ENCODE results near the gene HAAO.

Gene HAAO

DNA sequence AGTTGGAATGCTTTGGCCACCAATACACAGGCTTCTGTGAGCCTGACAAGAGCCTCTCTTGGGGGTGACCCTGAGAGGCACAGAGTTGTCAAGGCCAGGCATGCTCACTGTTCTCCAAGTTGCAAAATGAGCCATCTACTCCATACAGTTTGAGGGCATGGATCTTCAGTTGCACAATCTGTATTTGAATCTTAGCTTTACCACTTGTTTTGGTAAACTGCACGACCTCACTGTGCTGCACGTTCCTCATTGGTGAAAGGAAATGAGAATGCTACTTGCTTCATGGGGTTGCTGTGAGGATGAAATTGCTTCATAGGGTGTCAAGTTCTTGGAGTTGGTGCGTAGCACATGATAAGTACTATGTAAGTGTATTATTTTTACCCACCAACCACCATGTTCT, 12.0 kb upstream of the HAAO start:
- Histone ChIP-seq H3K9me3 (ENCODE audit: control insufficient read depth in 1 of 2, low read length in 2 of 2) (no peaks in the 10 kb centered on the region), H3K4me3 (ENCODE audit: low read depth in 1 of 2, low read length in 2 of 2) (no peak overlapping the region), H3K9ac (ENCODE audit: low read depth in 1 of 2, low read length in 2 of 2) (no peak overlapping the region), H3K36me3 (ENCODE audit: control insufficient read depth in 1 of 2, insufficient read depth in 2 of 2, low read length in 2 of 2) (no peaks in the 10 kb centered on the region), H3K4me1 (ENCODE audit: control insufficient read depth in 1 of 2, insufficient read depth in 2 of 2, low read length in 2 of 2) (peaks cover 6 to 14% of the 10 kb centered on the region in 2 donors), H3K27ac (ENCODE audit: low read depth, low read length) (no peak overlapping the region), H3K27me3 (ENCODE audit: control insufficient read depth in 1 of 2, insufficient read depth in 2 of 2, low read length in 2 of 2) (peaks cover 0 to 3% of the 10 kb centered on the region in 2 donors)

DNA sequence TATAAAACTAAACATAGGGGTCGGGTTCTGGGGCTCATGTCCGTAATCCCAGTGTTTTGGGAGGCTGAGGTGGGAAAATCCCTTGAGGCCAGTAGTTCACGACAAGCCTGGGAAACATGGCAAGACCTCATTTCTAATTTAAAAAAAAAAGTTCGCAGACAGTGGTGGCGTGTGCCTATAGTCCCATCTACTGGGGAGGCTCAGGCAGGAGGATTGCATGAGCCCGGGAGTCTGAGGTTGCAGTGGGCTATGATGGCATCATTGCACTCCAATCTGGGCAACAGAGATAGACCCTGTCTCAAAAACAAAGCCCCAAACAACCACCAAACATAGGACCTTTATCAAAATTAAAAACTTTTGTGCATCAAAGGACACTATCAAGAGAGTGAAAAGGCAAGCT, 9.8 kb upstream of the HAAO start:
- peaks cover 0 to 3% of the 10 kb centered on the region in 2 donors for H3K27me3 ChIP-seq (ENCODE audit: control insufficient read depth in 1 of 2, insufficient read depth in 2 of 2, low read length in 2 of 2)
- H3K4me1 ChIP-seq (ENCODE audit: control insufficient read depth in 1 of 2, insufficient read depth in 2 of 2, low read length in 2 of 2), result peaks cover 0 to 10% of the 10 kb centered on the region in 2 donors
- no peaks in the 10 kb centered on the region for H3K9me3 ChIP-seq (ENCODE audit: control insufficient read depth in 1 of 2, low read length in 2 of 2)
- H3K36me3 ChIP-seq (ENCODE audit: control insufficient read depth in 1 of 2, insufficient read depth in 2 of 2, low read length in 2 of 2), result peaks cover 0 to 2% of the 10 kb centered on the region in 2 donors
- H3K9ac ChIP-seq (ENCODE audit: low read depth in 1 of 2, low read length in 2 of 2), result no peak overlapping the region
- no peak overlapping the region for H3K27ac ChIP-seq (ENCODE audit: low read depth, low read length)
- no peak overlapping the region for H3K4me3 ChIP-seq (ENCODE audit: low read depth in 1 of 2, low read length in 2 of 2)

DNA sequence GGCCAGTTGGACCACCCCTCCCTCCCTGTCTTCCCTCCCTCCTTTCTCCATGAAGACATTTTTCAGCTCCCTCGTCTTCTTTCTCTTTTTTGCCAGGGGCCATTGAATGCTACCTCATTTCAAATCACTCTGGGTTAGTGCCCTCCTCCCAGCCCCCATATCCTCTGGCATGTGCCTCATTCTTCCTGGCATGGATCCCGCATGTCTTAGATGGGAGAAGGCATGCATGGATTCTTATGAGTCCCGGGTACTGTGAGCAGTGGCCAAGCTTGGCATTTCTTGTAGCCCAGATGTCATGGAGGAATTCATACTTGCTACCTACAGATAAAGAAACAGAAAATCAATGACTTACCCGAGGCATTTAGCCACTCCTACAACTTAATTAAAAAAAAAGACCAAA, 9.0 kb upstream of the HAAO start:
- Histone ChIP-seq H3K9ac (ENCODE audit: low read depth in 1 of 2, low read length in 2 of 2) (no peak overlapping the region), H3K27me3 (ENCODE audit: control insufficient read depth in 1 of 2, insufficient read depth in 2 of 2, low read length in 2 of 2) (peaks cover 0 to 3% of the 10 kb centered on the region in 2 donors), H3K9me3 (ENCODE audit: control insufficient read depth in 1 of 2, low read length in 2 of 2) (no peaks in the 10 kb centered on the region), H3K36me3 (ENCODE audit: control insufficient read depth in 1 of 2, insufficient read depth in 2 of 2, low read length in 2 of 2) (peaks cover 0 to 3% of the 10 kb centered on the region in 2 donors), H3K4me3 (ENCODE audit: low read depth in 1 of 2, low read length in 2 of 2) (no peak overlapping the region), H3K27ac (ENCODE audit: low read depth, low read length) (no peak overlapping the region), H3K4me1 (ENCODE audit: control insufficient read depth in 1 of 2, insufficient read depth in 2 of 2, low read length in 2 of 2) (peaks cover 0 to 11% of the 10 kb centered on the region in 2 donors)

DNA sequence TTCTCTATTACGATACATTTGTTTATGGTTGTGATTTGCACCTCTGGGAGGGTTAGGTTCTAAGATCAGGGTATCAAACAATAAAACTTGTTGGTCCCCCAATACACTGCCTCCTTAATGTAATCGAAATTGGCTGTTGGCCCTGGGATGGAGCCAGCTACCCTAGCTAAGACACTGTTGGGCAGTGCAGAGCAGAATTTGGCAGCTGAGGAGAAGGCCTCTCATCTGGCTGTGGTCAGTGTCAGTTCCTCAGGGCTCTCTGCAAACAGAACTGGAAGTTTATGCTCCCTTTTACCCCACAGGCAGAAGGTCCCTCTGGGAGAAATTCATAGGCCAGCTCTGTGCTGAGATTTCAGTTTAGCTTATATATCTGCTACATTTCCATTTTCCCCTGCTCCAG, 8.6 kb upstream of the HAAO start:
- H3K27ac ChIP-seq (ENCODE audit: low read depth, low read length), result no peak overlapping the region
- H3K4me3 ChIP-seq (ENCODE audit: low read depth in 1 of 2, low read length in 2 of 2), result no peak overlapping the region
- no peak overlapping the region for H3K9ac ChIP-seq (ENCODE audit: low read depth in 1 of 2, low read length in 2 of 2)
- H3K4me1 ChIP-seq (ENCODE audit: control insufficient read depth in 1 of 2, insufficient read depth in 2 of 2, low read length in 2 of 2), result peaks cover under 1 to 11% of the 10 kb centered on the region in 2 donors
- H3K9me3 ChIP-seq (ENCODE audit: control insufficient read depth in 1 of 2, low read length in 2 of 2), result no peaks in the 10 kb centered on the region
- peaks cover 0 to 3% of the 10 kb centered on the region in 2 donors for H3K36me3 ChIP-seq (ENCODE audit: control insufficient read depth in 1 of 2, insufficient read depth in 2 of 2, low read length in 2 of 2)
- peaks cover 0 to 3% of the 10 kb centered on the region in 2 donors for H3K27me3 ChIP-seq (ENCODE audit: control insufficient read depth in 1 of 2, insufficient read depth in 2 of 2, low read length in 2 of 2)

DNA sequence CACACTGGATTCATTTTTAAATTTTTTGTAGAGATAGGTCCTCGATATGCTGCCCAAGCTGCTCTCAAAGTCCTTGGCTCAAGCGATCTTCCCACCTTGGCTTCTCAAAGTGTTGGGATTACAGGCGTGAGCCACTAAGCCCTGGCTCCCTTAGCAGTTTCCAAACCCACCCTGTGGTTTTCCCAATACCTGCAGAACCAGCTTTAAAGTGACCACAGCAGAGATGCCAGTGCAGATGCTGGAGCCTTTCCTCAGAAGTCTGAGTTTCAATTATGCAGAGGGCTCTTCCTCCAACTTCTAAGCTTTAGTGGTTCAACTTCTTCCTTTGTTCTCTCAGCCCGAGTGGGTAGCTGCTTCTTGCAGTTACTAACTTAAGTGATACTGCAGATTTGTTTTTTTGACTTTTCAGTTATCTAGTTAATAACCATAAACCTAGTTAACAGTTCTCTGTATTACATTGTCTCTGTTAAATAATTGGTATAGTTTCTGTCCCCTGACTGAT, 8.1 kb upstream of the HAAO start:
- Histone ChIP-seq H3K36me3 (ENCODE audit: control insufficient read depth in 1 of 2, insufficient read depth in 2 of 2, low read length in 2 of 2) (peaks cover 0 to 3% of the 10 kb centered on the region in 2 donors), H3K27ac (ENCODE audit: low read depth, low read length) (no peak overlapping the region), H3K27me3 (ENCODE audit: control insufficient read depth in 1 of 2, insufficient read depth in 2 of 2, low read length in 2 of 2) (peaks cover 0 to 2% of the 10 kb centered on the region in 2 donors), H3K4me3 (ENCODE audit: low read depth in 1 of 2, low read length in 2 of 2) (no peak overlapping the region), H3K9ac (ENCODE audit: low read depth in 1 of 2, low read length in 2 of 2) (no peak overlapping the region), H3K9me3 (ENCODE audit: control insufficient read depth in 1 of 2, low read length in 2 of 2) (no peaks in the 10 kb centered on the region), H3K4me1 (ENCODE audit: control insufficient read depth in 1 of 2, insufficient read depth in 2 of 2, low read length in 2 of 2) (peaks cover 3 to 15% of the 10 kb centered on the region in 2 donors)

DNA sequence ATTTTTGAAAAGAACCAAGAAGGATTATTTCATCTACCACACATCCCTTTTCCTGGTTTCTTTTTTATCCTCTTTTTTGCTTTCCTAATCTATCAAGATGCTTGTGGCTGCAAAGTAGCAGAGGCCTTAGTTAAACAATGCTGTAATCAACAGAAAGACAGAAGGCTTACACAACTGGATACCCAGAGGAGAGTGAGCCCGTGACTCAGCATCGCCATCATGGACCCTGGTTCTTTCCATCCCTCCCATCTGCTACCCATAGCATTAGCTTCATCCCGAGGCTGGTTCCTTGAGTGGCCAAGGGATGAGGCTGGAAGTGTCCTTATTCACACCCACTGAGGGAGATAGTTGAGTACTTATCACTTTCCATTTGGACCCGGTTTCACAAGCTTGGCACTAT, 7.5 kb upstream of the HAAO start:
- H3K36me3 ChIP-seq (ENCODE audit: control insufficient read depth in 1 of 2, insufficient read depth in 2 of 2, low read length in 2 of 2), result peaks cover 0 to 3% of the 10 kb centered on the region in 2 donors
- no peaks in the 10 kb centered on the region for H3K9me3 ChIP-seq (ENCODE audit: control insufficient read depth in 1 of 2, low read length in 2 of 2)
- no peak overlapping the region for H3K27ac ChIP-seq (ENCODE audit: low read depth, low read length)
- H3K9ac ChIP-seq (ENCODE audit: low read depth in 1 of 2, low read length in 2 of 2), result no peak overlapping the region
- peaks cover 5 to 19% of the 10 kb centered on the region in 2 donors for H3K4me1 ChIP-seq (ENCODE audit: control insufficient read depth in 1 of 2, insufficient read depth in 2 of 2, low read length in 2 of 2)
- H3K27me3 ChIP-seq (ENCODE audit: control insufficient read depth in 1 of 2, insufficient read depth in 2 of 2, low read length in 2 of 2), result no peaks in the 10 kb centered on the region
- H3K4me3 ChIP-seq (ENCODE audit: low read depth in 1 of 2, low read length in 2 of 2), result no peak overlapping the region

DNA sequence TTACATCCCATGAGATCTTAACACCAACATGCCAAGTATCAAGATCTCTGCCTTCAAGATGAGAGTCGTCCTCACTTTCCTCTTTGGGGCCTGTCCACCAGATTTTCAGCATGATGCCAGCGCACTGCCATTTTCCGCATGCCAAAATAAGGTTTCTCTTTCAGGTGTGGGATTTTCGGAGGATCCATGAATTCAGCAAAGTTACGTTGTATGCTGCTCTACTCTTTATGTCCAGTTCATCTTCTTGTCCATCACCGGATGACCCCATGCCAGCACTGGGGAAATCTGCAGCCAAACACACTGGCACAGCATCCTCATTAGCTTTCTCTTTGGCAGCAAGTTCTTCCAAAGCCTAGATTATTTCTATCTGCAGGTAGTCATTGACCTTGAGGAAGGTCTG, 4.9 kb upstream of the HAAO start:
- no peak overlapping the region for H3K27ac ChIP-seq (ENCODE audit: low read depth, low read length)
- no peak overlapping the region for H3K4me3 ChIP-seq (ENCODE audit: low read depth in 1 of 2, low read length in 2 of 2)
- H3K9ac ChIP-seq (ENCODE audit: low read depth in 1 of 2, low read length in 2 of 2), result peak overlapping the region in 1 of 2 donors; percentile 22
- peaks cover 0 to 3% of the 10 kb centered on the region in 2 donors for H3K36me3 ChIP-seq (ENCODE audit: control insufficient read depth in 1 of 2, insufficient read depth in 2 of 2, low read length in 2 of 2)
- H3K4me1 ChIP-seq (ENCODE audit: control insufficient read depth in 1 of 2, insufficient read depth in 2 of 2, low read length in 2 of 2), result peaks cover 8 to 19% of the 10 kb centered on the region in 2 donors
- no peaks in the 10 kb centered on the region for H3K9me3 ChIP-seq (ENCODE audit: control insufficient read depth in 1 of 2, low read length in 2 of 2)
- no peaks in the 10 kb centered on the region for H3K27me3 ChIP-seq (ENCODE audit: control insufficient read depth in 1 of 2, insufficient read depth in 2 of 2, low read length in 2 of 2)

DNA sequence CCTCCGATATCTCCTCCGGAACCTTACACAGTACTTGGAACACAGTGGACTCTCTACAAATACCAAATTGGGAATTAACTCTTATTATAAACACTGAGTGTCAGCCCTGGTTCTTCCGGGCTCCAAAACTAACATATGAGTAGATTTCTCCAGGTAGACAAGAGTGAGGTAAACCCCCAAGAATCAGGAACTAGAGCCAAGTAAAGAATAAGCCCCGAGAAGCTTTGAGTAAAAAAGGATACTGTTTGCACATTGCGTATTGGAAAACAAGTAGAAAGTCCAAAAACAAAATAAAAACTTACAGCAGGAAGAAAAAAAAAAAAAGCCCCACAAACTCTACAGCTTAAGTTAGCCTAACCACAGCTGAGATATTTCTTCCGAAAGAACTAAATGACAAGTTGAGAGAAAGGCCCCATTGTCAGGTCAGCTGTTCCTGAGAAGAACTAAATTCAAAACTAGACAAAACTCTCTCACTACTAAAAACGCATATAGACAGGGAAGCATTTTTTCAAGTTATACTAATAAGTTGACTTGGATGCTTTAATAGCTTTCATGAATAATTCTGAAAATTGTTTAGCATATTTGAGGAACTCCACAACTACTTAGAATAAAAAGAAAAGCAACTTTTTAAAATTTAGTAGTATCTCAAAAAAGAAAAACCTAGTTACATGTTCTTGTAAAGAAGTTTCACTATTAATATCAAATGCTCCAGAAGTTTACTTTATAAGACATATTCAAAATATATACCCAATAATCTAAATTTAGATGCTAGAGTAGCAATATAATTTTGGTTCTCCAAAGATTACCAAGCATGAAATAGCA, 4.3 kb upstream of the HAAO start:
- H3K27me3 ChIP-seq (ENCODE audit: control insufficient read depth in 1 of 2, insufficient read depth in 2 of 2, low read length in 2 of 2), result no peaks in the 10 kb centered on the region
- peak overlapping the region in 1 of 2 donors; percentile 22 for H3K9ac ChIP-seq (ENCODE audit: low read depth in 1 of 2, low read length in 2 of 2)
- H3K4me1 ChIP-seq (ENCODE audit: control insufficient read depth in 1 of 2, insufficient read depth in 2 of 2, low read length in 2 of 2), result peaks cover 11 to 24% of the 10 kb centered on the region in 2 donors
- no peak overlapping the region for H3K4me3 ChIP-seq (ENCODE audit: low read depth in 1 of 2, low read length in 2 of 2)
- no peaks in the 10 kb centered on the region for H3K9me3 ChIP-seq (ENCODE audit: control insufficient read depth in 1 of 2, low read length in 2 of 2)
- peaks cover 0 to 3% of the 10 kb centered on the region in 2 donors for H3K36me3 ChIP-seq (ENCODE audit: control insufficient read depth in 1 of 2, insufficient read depth in 2 of 2, low read length in 2 of 2)
- H3K27ac ChIP-seq (ENCODE audit: low read depth, low read length), result no peak overlapping the region

DNA sequence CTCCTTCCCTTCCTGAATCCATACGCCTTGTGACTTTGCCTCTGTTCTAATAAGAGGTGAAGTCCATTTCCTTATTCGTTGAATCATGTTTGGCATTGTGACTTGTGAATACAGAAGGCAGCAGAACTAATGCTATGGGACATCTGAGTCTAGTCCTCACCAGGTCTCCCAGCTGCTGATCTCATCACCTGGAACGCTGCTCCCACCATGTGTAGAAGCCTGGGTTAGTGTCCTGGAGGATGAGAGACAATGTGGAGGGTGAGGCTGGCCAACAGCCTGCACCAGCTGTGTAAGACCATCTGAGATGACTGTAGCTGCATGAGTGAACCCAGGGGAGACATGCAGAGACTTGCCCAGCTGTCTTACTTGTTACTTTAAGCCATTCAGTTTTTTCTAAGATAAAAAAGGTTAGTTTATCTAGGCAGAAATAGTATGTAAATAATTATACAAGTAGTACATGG, 3.5 kb upstream of the HAAO start:
- no peaks in the 10 kb centered on the region for H3K9me3 ChIP-seq (ENCODE audit: control insufficient read depth in 1 of 2, low read length in 2 of 2)
- H3K36me3 ChIP-seq (ENCODE audit: control insufficient read depth in 1 of 2, insufficient read depth in 2 of 2, low read length in 2 of 2), result peaks cover 0 to 3% of the 10 kb centered on the region in 2 donors
- peaks cover 18 to 23% of the 10 kb centered on the region in 2 donors for H3K4me1 ChIP-seq (ENCODE audit: control insufficient read depth in 1 of 2, insufficient read depth in 2 of 2, low read length in 2 of 2)
- H3K4me3 ChIP-seq (ENCODE audit: low read depth in 1 of 2, low read length in 2 of 2), result no peak overlapping the region
- H3K27ac ChIP-seq (ENCODE audit: low read depth, low read length), result no peak overlapping the region
- no peak overlapping the region for H3K9ac ChIP-seq (ENCODE audit: low read depth in 1 of 2, low read length in 2 of 2)
- H3K27me3 ChIP-seq (ENCODE audit: control insufficient read depth in 1 of 2, insufficient read depth in 2 of 2, low read length in 2 of 2), result no peaks in the 10 kb centered on the region

DNA sequence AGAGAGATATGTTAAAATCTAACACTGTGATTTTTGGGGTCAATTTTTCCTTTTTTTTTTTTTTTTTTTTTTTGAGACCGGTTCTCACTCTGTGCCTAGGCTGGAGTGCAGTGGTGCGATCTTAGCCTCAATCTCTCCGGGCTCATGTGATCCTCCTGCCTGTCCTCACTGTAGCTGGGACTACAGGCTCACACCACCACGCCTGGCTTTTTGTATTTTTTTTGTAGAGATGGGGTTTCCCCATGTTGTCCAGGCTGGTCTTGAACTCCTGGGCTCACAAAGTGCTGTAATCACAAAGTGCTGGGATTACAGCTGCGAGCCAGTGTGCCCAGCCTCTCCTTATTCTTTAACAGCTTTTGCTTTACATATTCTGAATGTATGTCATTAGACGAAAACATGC, 2.9 kb upstream of the HAAO start:
- H3K4me1 ChIP-seq (ENCODE audit: control insufficient read depth in 1 of 2, insufficient read depth in 2 of 2, low read length in 2 of 2), result peaks cover 19 to 26% of the 10 kb centered on the region in 2 donors

More for the DNA sequence above, 2.9 kb upstream of the HAAO start:
- no peak overlapping the region for H3K27ac ChIP-seq (ENCODE audit: low read depth, low read length)
- no peaks in the 10 kb centered on the region for H3K27me3 ChIP-seq (ENCODE audit: control insufficient read depth in 1 of 2, insufficient read depth in 2 of 2, low read length in 2 of 2)
- H3K4me3 ChIP-seq (ENCODE audit: low read depth in 1 of 2, low read length in 2 of 2), result peak overlapping the region in 1 of 2 donors; percentile 34
- peak overlapping the region in 1 of 2 donors; percentile 38 for H3K9ac ChIP-seq (ENCODE audit: low read depth in 1 of 2, low read length in 2 of 2)
- no peaks in the 10 kb centered on the region for H3K9me3 ChIP-seq (ENCODE audit: control insufficient read depth in 1 of 2, low read length in 2 of 2)
- peaks cover 0 to 3% of the 10 kb centered on the region in 2 donors for H3K36me3 ChIP-seq (ENCODE audit: control insufficient read depth in 1 of 2, insufficient read depth in 2 of 2, low read length in 2 of 2)
